HepG2 (cell line): ENCODE data around the gene SKIDA1. TPM values are rescaled to one million over a fixed set of nuclear protein-coding genes. Genes with fewer than 3 reads are reported as not detected.
A peak's percentile ranks its signal among the peaks of the same experiment; 100 is the strongest.

Experiments used
- ATAC-seq: fragments of 200-7000 bp; cut with Tn5 transposase; 3 replicates; pipeline ENCODE4 v1.9.1; 2020; ENCODE audit warnings: mild to moderate bottlenecking, moderate library complexity
- BruUV-seq: library from RNA; stranded (reverse); fragments of 400-500 nt; replicated peaks from 2 replicates; lab custom pipeline; 2021; lab: Mats Ljungman, UMichigan
- CTCF ChIA-PET: fragments of 300-600 bp; formaldehyde crosslinking; extraction: SDS; loops from one replicate; lab custom pipeline; 2021; ENCODE audit warnings: low total read pairs, inconsistent platforms, low intra/inter-chr PET ratio; lab: Yijun Ruan, JAX
- POLR2A ChIA-PET: fragments of 350-600 bp; sonication (Branson Sonifier 250); formaldehyde crosslinking; loops from one replicate; lab custom pipeline; 2020; ENCODE audit warnings: antibody characterized with exemption, inconsistent platforms; lab: Yijun Ruan, JAX
- DNase-seq: peaks from one replicate; pipeline ENCODE4 v3.0.0-alpha.2; 2015; ENCODE audit warnings: low spot score
- FAIRE-seq: peaks from 3 replicates; lab custom pipeline; 2011; peaks lifted over from hg19 to GRCh38; lab: Jason Lieb, UNC
- H2AFZ ChIP-seq: one replicate; pipeline ENCODE4 v1.6.1; 2011; ENCODE audit warnings: low read length, inconsistent platforms
- H3K27ac ChIP-seq: fragments of 300-600 bp; 3 replicates; pipeline ENCODE4 v1.8.0; 2011; ENCODE audit warnings: mixed run types, mild to moderate bottlenecking, mixed read lengths, low read length, inconsistent platforms; ENCODE audit not compliant: insufficient read depth; ENCODE audit errors: extremely low read length
- H3K27me3 ChIP-seq, 2 experiments: fragments of 200-600 bp in 1 of 2; 2 replicates in 1 of 2; 3 replicates in 1 of 2; pipeline versions ENCODE4 v1.6.0 to v1.8.0; 2011; ENCODE audit warnings: low read length in 2 of 2, mild to moderate bottlenecking in 2 of 2, moderate library complexity in 2 of 2, inconsistent platforms in 1 of 2; ENCODE audit not compliant: insufficient read depth in 2 of 2, control insufficient read depth in 1 of 2
- H3K36me3 ChIP-seq, 2 experiments: fragments of 200-600 bp in 1 of 2; replicated peaks in 1 of 2; 2 replicates in 1 of 2; 3 replicates in 1 of 2; pipeline versions ENCODE4 v1.5.1 to v1.8.0; 2011; ENCODE audit warnings: low read length in 2 of 2, inconsistent platforms in 1 of 2; ENCODE audit not compliant: insufficient read depth in 2 of 2, control insufficient read depth in 1 of 2
- H3K4me1 ChIP-seq: 2 replicates; pipeline ENCODE4 v1.5.1; 2012; ENCODE audit warnings: low read length, inconsistent platforms; ENCODE audit not compliant: insufficient read depth
- H3K4me2 ChIP-seq: 2 replicates; pipeline ENCODE4 v1.6.0; 2011; ENCODE audit warnings: low read depth, low read length, inconsistent platforms
- H3K4me3 ChIP-seq, 3 experiments: fragments of 200-600 bp in 1 of 3; sonication (generic), shearing (Covaris generic) in 1 of 3; replicated peaks in 1 of 3; 2 replicates each; pipeline ENCODE4 v1.5.1; 2011 to 2016; ENCODE audit warnings: low read length in 3 of 3, inconsistent platforms in 2 of 3, low read depth in 2 of 3, mild to moderate bottlenecking in 2 of 3, control low read depth in 1 of 3, mixed read lengths in 1 of 3; ENCODE audit not compliant: insufficient read depth in 1 of 3
- H3K79me2 ChIP-seq: one replicate; pipeline ENCODE4 v1.6.1; 2011; ENCODE audit warnings: low read length, inconsistent platforms; ENCODE audit not compliant: insufficient read depth
- H3K9ac ChIP-seq: 2 replicates; pipeline ENCODE4 v1.6.0; 2011; ENCODE audit warnings: mild to moderate bottlenecking, low read depth, low read length, inconsistent platforms; ENCODE audit not compliant: insufficient read depth
- H3K9me3 ChIP-seq: 2 replicates; pipeline ENCODE4 v1.5.1; 2012; ENCODE audit warnings: mild to moderate bottlenecking, low read length
- H4K20me1 ChIP-seq: 2 replicates; pipeline ENCODE4 v1.6.0; 2011; ENCODE audit warnings: inconsistent platforms, mild to moderate bottlenecking, low read length, moderate library complexity; ENCODE audit not compliant: insufficient read depth
- ADNP ChIP-seq: sonication (generic); formaldehyde crosslinking; IDR thresholded peaks from 2 replicates; pipeline ENCODE4 v1.4.0; 2020; ENCODE audit warnings: missing genetic modification reagents
- ARNT2 ChIP-seq: sonication (generic); formaldehyde crosslinking; IDR thresholded peaks from 2 replicates; pipeline ENCODE4 v1.8.0; 2022; ENCODE audit warnings: mild to moderate bottlenecking, low read depth, missing genetic modification reagents, moderate library complexity
- ATF7-NPFF ChIP-seq: sonication (generic); formaldehyde crosslinking; IDR thresholded peaks from 2 replicates; pipeline ENCODE4 v1.8.1; 2023; ENCODE audit warnings: mild to moderate bottlenecking, low read depth, missing genetic modification reagents, moderate library complexity
- EED ChIP-seq: sonication (generic); formaldehyde crosslinking; IDR thresholded peaks from 2 replicates; pipeline ENCODE4 v1.5.0; 2020; ENCODE audit warnings: mild to moderate bottlenecking, missing genetic modification reagents
- KLF13 ChIP-seq: sonication (generic); formaldehyde crosslinking; IDR thresholded peaks from 2 replicates; pipeline ENCODE4 v1.4.0; 2020; ENCODE audit warnings: mild to moderate bottlenecking, missing genetic modification reagents
- MAFK ChIP-seq, 2 experiments: IDR thresholded peaks in 1 of 2; conservative IDR thresholded peaks in 1 of 2; 2 replicates each; pipeline ENCODE4 v1.6.1; 2011; ENCODE audit warnings: improper control_type of control experiment in 2 of 2, low read length in 2 of 2
- MIER3 ChIP-seq: IDR thresholded peaks from 2 replicates; pipeline ENCODE4 v1.6.1; 2016; ENCODE audit warnings: missing compliant biosample characterization, borderline replicate concordance
- NCOA1 ChIP-seq: sonication (generic); formaldehyde crosslinking; IDR thresholded peaks from 2 replicates; pipeline ENCODE4 v1.9.0; 2021; ENCODE audit warnings: missing genetic modification reagents
- RFX1 ChIP-seq: fragments of 450-650 bp; IDR thresholded peaks from 2 replicates; pipeline ENCODE4 v1.6.1; 2017
- RFXANK ChIP-seq: IDR thresholded peaks from 2 replicates; pipeline ENCODE4 v1.6.1; 2016
- TOE1 ChIP-seq: sonication (generic); formaldehyde crosslinking; IDR thresholded peaks from 2 replicates; pipeline ENCODE4 v1.4.0; 2020; ENCODE audit warnings: mild to moderate bottlenecking, missing genetic modification reagents
- TSC22D2 ChIP-seq: sonication (generic); formaldehyde crosslinking; IDR thresholded peaks from 2 replicates; pipeline ENCODE4 v1.5.1; 2020; ENCODE audit warnings: missing genetic modification reagents, mild to moderate bottlenecking, borderline replicate concordance
- XBP1 ChIP-seq: sonication (generic); formaldehyde crosslinking; IDR thresholded peaks from 2 replicates; pipeline ENCODE4 v1.5.0; 2020; ENCODE audit warnings: missing genetic modification reagents
- ZBTB42 ChIP-seq: sonication (generic); formaldehyde crosslinking; IDR thresholded peaks from 2 replicates; pipeline ENCODE4 v1.5.0; 2020; ENCODE audit warnings: mild to moderate bottlenecking, missing genetic modification reagents
- ZC3H4 ChIP-seq: sonication (generic); formaldehyde crosslinking; IDR thresholded peaks from 2 replicates; pipeline ENCODE4 v1.4.0; 2020; ENCODE audit warnings: missing genetic modification reagents, borderline replicate concordance
- ZFP37 ChIP-seq: sonication (generic); formaldehyde crosslinking; IDR thresholded peaks from 2 replicates; pipeline ENCODE4 v1.4.0; 2020; ENCODE audit warnings: missing genetic modification reagents, borderline replicate concordance
- ZKSCAN5 ChIP-seq: sonication (generic); formaldehyde crosslinking; IDR thresholded peaks from 2 replicates; pipeline ENCODE4 v1.5.1; 2020; ENCODE audit warnings: mild to moderate bottlenecking, missing genetic modification reagents
- ZNF225 ChIP-seq: sonication (generic); formaldehyde crosslinking; IDR thresholded peaks from 2 replicates; pipeline ENCODE4 v1.4.0; 2020; ENCODE audit warnings: mild to moderate bottlenecking, missing genetic modification reagents
- ZNF274 ChIP-seq: sonication (generic); formaldehyde crosslinking; IDR thresholded peaks from 2 replicates; pipeline ENCODE4 v1.5.1; 2020; ENCODE audit warnings: mild to moderate bottlenecking, missing genetic modification reagents
- ZNF460 ChIP-seq: sonication (generic); formaldehyde crosslinking; IDR thresholded peaks from 2 replicates; pipeline ENCODE4 v1.5.1; 2020; ENCODE audit warnings: missing genetic modification reagents, mild to moderate bottlenecking, borderline replicate concordance
- ZNF761 ChIP-seq: sonication (generic); formaldehyde crosslinking; conservative IDR thresholded peaks from 2 replicates; pipeline ENCODE4 v1.4.0; 2020; ENCODE audit warnings: mild to moderate bottlenecking, missing genetic modification reagents
- WGBS: methylation state at CpG from one replicate; pipeline ENCODE4 v1.1.6; 2017; ENCODE audit warnings: low lambda C conversion rate; 5-methylcytosine and 5-hydroxymethylcytosine counted together
- in situ Hi-C: cut with HindIII; loops from 2 replicates; pipeline ENCODE4 v1.10.0; 2017; ENCODE audit warnings: low pct_unique_long_range_greater_than_20kb; ENCODE audit not compliant: extremely low pct_ligation_motif_present
- intact Hi-C: fragments of 100-400 bp; cut with micrococcal nuclease; formaldehyde crosslinking; loops from one replicate; pipeline ENCODE4 v1.10.0; 2022; ENCODE audit not compliant: unreplicated experiment
- polyA plus RNA-seq, 8 experiments: library from polyadenylated mRNA; depleted of rRNA in 3 of 8; stranded (reverse) in 7 of 8; unstranded in 1 of 8; fragments of >200 nt; fragmentation: Illumina TruSeq in 4 of 8; extraction: Trizol in 4 of 8; gene quantifications; 2 replicates each; pipeline versions ENCODE4 v1.2.1 to v1.2.3, GENCODE V29; 2011 to 2016; ENCODE audit warnings: low read depth in 4 of 8, missing spikeins in 1 of 8, mixed read lengths in 1 of 8; ENCODE audit not compliant: insufficient read depth in 1 of 8
- total RNA-seq, 5 experiments: library from RNA; depleted of rRNA; stranded (reverse); fragments of >200 nt; fragmentation: Illumina TruSeq; extraction: Trizol; gene quantifications; 2 replicates each; pipeline ENCODE4 v1.2.3, GENCODE V29; 2016; ENCODE audit warnings: low read depth in 1 of 5
- TF ChIP-seq, protein P1 (sequence below): sonication (generic); formaldehyde crosslinking; IDR thresholded peaks from 2 replicates; pipeline ENCODE4 v1.5.1; 2020; ENCODE audit warnings: mild to moderate bottlenecking, moderate library complexity, missing genetic modification reagents
- TF ChIP-seq, protein P2 (sequence below): sonication (generic); formaldehyde crosslinking; IDR thresholded peaks from 2 replicates; pipeline ENCODE4 v1.5.1; 2020; ENCODE audit warnings: mild to moderate bottlenecking, missing genetic modification reagents, borderline replicate concordance

The SKIDA1 gene
- total and polyA plus RNA-seq, 2 of the 13 experiments (the other 11 are each of a cell fraction or from before 2014, with no cell fraction given), result 0.73 to 1.5 TPM

DNA sequence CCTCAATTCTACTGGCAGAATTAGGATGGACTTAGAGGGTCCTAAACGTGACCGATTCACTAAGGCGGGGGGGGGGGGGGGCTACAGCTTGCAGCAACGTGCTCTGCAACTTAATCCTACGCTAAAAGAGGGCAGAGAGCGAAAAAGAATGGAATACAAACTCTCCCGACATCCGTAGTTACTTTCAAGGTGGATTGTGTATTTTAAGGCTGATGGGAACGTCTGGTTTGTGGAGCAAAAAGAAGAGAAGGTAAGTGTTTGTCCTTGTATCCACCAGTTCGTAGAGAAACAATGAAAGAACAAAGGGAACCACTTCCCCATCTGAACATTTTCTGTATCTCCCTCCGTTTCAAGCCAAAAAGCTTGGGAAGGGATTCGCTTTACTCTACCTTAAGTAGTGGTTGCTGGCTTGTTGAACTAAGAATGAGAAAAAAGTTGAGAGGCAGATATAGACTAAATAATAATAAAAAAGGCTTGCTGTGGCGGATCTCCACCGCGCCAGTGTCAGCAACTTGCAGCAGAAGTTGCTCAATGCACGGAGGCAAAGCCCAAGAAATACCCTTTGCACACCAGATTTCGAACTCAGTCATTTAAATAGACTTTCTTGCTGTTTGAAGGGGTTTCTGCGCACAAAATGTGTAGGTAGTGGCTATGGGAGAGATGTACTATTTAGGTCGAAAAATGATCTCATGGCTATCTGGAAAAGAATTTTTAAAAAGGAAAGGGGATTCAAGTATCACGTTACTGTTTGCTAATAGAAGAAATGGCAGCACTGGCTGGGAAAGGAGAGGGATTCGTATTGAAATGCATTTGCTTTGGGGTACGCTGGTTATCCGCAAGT lies 736 bp downstream of the SKIDA1 start:
- ChIA-PET CTCF (interaction anchor here (2.7 kb wide), 1 partner anchor 29 kb away, joined by 6 read pairs; no protein-coding TSS in a partner anchor), POLR2A (interaction anchor here (0.6 to 5.0 kb wide), 18 partner anchors 8 to 1158 kb away, joined by 3 to 294 read pairs (median 8); no protein-coding TSS in a partner anchor)
- Histone ChIP-seq H3K4me2 (peak overlapping the region; percentile 95), H3K9me3 (no peaks in the 10 kb centered on the region), H2AFZ (peak overlapping the region; percentile 97), H3K4me1 (peaks cover 42% of the 10 kb centered on the region), H3K27ac (peak overlapping the region; percentile 95), H4K20me1 (no peaks in the 10 kb centered on the region), H3K79me2 (peaks cover 26% of the 10 kb centered on the region), H3K36me3 (no peaks in the 10 kb centered on the region), H3K27me3 (no peaks in the 10 kb centered on the region), H3K4me3 (peak overlapping the region; percentile 51 to 79 (median 77)), H3K9ac (peak overlapping the region; percentile 92)
- in situ Hi-C loops (loop anchor here (25.0 kb wide), 1 partner anchor 788 kb away; the partner anchor contains the start of genes BMI1 and COMMD3), intact Hi-C loops (loop anchor here (1.0 to 2.0 kb wide), 2 partner anchors 10 to 28 kb away; partner anchors contain the start of gene MLLT10)
- FAIRE-seq (no peak), ATAC-seq (peak; percentile 5; the same call in 1 of the 3 replicates), DNase-seq (peak; percentile 61)
- TSS peak; percentile 56 for BruUV-seq
- 1% methylated on average over 23 of the region's 23 CpGs for WGBS
- TF ChIP-seq ZKSCAN5 (CRISPR knock-in tag) (no peak), ZNF274 (CRISPR knock-in tag) (no peak), ZNF460 (no peak), RFX1 (no peak), ZNF225 (CRISPR knock-in tag) (no peak), NCOA1 (no peak), ZNF761 (CRISPR knock-in tag) (no peak), ADNP (CRISPR knock-in tag) (no peak), ZBTB42 (CRISPR knock-in tag) (no peak), ZFP37 (no peak), ATF7-NPFF (CRISPR knock-in tag) (peak; percentile 32; the same call in 1 of the 2 replicates), TSC22D2 (CRISPR knock-in tag) (no peak), XBP1 (CRISPR knock-in tag) (no peak), KLF13 (CRISPR knock-in tag) (no peak), ARNT2 (CRISPR knock-in tag) (0 out of 2 replicates have a peak, but pooled peaks have one; percentile 41), EED (CRISPR knock-in tag) (no peak), ZC3H4 (CRISPR knock-in tag) (0 out of 2 replicates have a peak, but pooled peaks have one; percentile 54), MIER3 (CRISPR knock-in tag) (peak; percentile 13; the same call in 1 of the 2 replicates), TOE1 (CRISPR knock-in tag) (0 out of 2 replicates have a peak, but pooled peaks have one; percentile 11), MAFK (conservative IDR thresholded peaks at IDR 0.05 in 1 of 2, IDR thresholded peaks at IDR 0.05 in 1 of 2; ENCODE audit: low read length in 2 of 2) (peak in 1 of 2 experiments; percentile 9; a peak in 1 of 4 replicates), RFXANK (CRISPR knock-in tag) (no peak)
- TF ChIP-seq, protein P1, sequence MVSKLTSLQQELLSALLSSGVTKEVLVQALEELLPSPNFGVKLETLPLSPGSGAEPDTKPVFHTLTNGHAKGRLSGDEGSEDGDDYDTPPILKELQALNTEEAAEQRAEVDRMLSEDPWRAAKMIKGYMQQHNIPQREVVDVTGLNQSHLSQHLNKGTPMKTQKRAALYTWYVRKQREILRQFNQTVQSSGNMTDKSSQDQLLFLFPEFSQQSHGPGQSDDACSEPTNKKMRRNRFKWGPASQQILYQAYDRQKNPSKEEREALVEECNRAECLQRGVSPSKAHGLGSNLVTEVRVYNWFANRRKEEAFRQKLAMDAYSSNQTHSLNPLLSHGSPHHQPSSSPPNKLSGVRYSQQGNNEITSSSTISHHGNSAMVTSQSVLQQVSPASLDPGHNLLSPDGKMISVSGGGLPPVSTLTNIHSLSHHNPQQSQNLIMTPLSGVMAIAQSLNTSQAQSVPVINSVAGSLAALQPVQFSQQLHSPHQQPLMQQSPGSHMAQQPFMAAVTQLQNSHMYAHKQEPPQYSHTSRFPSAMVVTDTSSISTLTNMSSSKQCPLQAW, result no peak
- TF ChIP-seq, protein P2, sequence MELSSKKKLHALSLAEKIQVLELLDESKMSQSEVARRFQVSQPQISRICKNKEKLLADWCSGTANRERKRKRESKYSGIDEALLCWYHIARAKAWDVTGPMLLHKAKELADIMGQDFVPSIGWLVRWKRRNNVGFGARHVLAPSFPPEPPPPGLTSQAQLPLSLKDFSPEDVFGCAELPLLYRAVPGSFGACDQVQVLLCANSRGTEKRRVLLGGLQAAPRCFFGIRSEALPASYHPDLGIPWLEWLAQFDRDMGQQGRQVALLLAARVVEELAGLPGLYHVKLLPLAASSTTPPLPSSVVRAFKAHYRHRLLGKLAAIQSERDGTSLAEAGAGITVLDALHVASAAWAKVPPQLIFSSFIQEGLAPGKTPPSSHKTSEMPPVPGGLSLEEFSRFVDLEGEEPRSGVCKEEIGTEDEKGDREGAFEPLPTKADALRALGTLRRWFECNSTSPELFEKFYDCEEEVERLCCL (CRISPR knock-in tag), result no peak
